ENCODE data around the gene TMEM120B. TPM values are rescaled to one million over a fixed set of nuclear protein-coding genes. Genes with fewer than 3 reads are reported as not detected.

The TMEM120B gene
- total RNA-seq, 2 experiments from 2014 or later = 17.3 TPM

- ChIA-PET CTCF (interaction anchor here (0.7 to 27.0 kb wide), 7 partner anchors 8 to 107 kb away, joined by 3 to 826 read pairs (median 7); partner anchors contain the start of genes PSMD9, RHOF and SETD1B), POLR2A (interaction anchor here (0.9 to 2.9 kb wide), 6 partner anchors 9 to 68 kb away, joined by 3 to 37 read pairs (median 5); partner anchors contain the start of genes RHOF and TMEM120B)
These were observed 69.0 kb downstream of the TMEM120B start for GRCh38 chr12:121781484-121781997.

GRCh38 chr12:121781998-121782979 lies 69.7 kb downstream of the TMEM120B start:
- ChIA-PET POLR2A (interaction anchor here (0.9 to 2.9 kb wide), 6 partner anchors 8 to 69 kb away, joined by 3 to 37 read pairs (median 5); partner anchors contain the start of genes RHOF and TMEM120B), CTCF (interaction anchor here (0.6 to 27.0 kb wide), 9 partner anchors 9 to 106 kb away, joined by 3 to 826 read pairs (median 5); partner anchors contain the start of genes PSMD9, RHOF and SETD1B)

- POLR2A ChIA-PET = interaction anchor here (1.0 kb wide), 1 partner anchor 12 kb away, joined by 3 read pairs; no protein-coding TSS in a partner anchor
These were observed 71.2 kb downstream of the TMEM120B start for GRCh38 chr12:121783766-121784165.

DNA sequence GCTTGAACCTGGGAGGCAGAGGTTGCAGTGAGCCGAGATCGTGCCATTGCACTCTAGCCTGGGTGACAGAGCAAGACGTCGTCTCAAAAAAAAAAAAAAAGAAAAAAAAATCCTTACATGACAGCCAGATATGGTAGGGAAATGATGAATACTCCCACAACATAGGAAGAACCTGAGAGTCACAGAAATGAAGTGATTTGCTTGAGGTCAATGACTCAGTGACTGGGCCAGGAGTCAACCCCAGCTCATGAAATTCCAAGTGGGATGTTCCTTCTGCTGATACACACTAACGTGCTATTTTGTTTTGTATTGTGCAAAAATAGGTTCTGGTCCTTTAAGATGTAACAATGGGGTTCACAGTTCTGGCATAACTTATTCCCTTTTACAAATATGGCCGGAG lies 71.9 kb downstream of the TMEM120B start:
- ChIA-PET CTCF (interaction anchor here (0.6 to 27.0 kb wide), 4 partner anchors 10 to 248 kb away, joined by 3 to 826 read pairs (median 4); partner anchors contain the start of genes RHOF and SETD1B), POLR2A (interaction anchor here (1.0 kb wide), 1 partner anchor 11 kb away, joined by 3 read pairs; no protein-coding TSS in a partner anchor)

More at GRCh38 chr12:121783766-121784165, 71.2 kb downstream of the TMEM120B start:
- CTCF ChIA-PET = interaction anchor here (0.6 to 27.0 kb wide), 4 partner anchors 9 to 247 kb away, joined by 3 to 826 read pairs (median 4); partner anchors contain the start of genes RHOF and SETD1B

DNA sequence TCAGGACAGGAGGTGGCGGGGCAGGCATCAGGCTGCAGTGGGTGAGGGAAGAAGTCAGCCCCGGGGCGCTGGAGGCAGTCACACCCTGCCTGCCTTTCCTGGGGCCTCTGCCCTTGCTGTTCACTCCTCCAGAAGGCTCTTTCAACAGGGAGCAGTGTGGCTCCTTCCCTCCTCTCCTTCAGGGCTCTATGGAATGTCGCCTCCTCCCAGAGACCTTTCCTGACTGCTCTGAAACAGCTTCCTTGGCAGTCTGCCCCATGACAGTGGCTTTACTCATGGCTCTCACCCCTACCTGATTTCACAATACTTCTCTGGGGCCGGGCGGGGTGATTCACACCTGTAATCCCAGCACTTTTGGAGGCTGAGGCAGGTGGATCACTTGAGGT lies 73.9 kb downstream of the TMEM120B start:
- ChIA-PET CTCF (interaction anchor here (1.0 to 27.0 kb wide), 2 partner anchors 14 to 125 kb away, joined by 3 to 826 read pairs; partner anchors contain the start of genes RHOF and SETD1B), POLR2A (no interaction called here)

DNA sequence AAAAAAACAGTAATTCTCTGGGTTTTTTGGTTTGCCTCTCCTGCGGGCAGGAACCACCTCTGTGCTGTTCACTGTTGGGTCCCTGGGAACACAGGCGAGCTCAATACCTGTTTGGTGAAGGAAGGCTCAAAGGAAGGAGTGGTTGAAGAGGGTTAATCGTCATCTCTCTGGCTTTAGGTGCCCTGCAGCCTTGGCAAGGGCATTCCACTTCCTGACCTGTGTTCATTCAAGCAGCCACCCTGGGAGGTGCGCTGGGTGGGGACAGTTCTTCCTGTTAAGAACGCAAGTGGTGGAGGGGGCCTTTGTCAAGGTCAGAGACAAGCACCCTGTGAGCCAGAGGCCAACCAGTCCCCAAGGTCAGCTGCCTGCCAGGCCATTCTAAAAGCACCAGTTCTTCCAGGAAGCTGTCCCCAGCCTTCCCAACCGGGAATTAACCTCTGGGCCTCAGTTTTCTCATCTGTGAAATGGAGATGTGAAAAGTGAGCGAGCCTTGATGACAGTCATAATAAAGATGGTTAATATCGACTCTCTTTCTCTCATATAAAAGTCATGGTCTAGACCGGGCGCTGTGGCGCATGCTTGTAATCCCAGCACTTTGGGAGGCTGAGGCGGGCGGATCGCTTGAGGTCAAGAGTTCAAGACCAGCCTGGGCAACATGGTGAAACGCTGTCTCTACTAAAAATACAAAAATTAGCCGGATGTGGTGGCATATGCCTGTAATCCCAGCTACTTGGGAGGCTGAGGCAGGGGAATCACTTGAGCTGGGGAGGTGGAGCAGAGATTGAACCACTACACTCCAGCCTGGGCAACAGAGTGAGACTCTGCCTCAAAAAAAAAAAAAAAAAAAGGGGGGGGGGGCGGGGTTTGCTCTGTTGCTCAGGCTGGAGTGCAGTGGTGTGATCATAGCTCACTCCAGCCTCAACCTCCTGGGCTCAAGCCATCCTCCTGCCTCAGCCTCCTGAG lies 74.8 kb downstream of the TMEM120B start:
- ChIA-PET POLR2A (interaction anchor here (0.5 to 0.8 kb wide), 5 partner anchors 14 to 112 kb away, joined by 3 to 4 read pairs (median 3); no protein-coding TSS in a partner anchor), CTCF (interaction anchor here (0.6 to 27.0 kb wide), 5 partner anchors 2 to 124 kb away, joined by 3 to 826 read pairs (median 3); partner anchors contain the start of genes RHOF, SETD1B and TMEM120B)

GRCh38 chr12:121788176-121788818 lies 75.7 kb downstream of the TMEM120B start:
- CTCF ChIA-PET = interaction anchor here (0.6 to 27.0 kb wide), 4 partner anchors 3 to 88 kb away, joined by 3 to 826 read pairs (median 414); partner anchors contain the start of genes RHOF, SETD1B and TMEM120B
- POLR2A ChIA-PET = interaction anchor here (0.5 to 0.8 kb wide), 4 partner anchors 13 to 112 kb away, joined by 3 to 4 read pairs (median 3); no protein-coding TSS in a partner anchor

DNA sequence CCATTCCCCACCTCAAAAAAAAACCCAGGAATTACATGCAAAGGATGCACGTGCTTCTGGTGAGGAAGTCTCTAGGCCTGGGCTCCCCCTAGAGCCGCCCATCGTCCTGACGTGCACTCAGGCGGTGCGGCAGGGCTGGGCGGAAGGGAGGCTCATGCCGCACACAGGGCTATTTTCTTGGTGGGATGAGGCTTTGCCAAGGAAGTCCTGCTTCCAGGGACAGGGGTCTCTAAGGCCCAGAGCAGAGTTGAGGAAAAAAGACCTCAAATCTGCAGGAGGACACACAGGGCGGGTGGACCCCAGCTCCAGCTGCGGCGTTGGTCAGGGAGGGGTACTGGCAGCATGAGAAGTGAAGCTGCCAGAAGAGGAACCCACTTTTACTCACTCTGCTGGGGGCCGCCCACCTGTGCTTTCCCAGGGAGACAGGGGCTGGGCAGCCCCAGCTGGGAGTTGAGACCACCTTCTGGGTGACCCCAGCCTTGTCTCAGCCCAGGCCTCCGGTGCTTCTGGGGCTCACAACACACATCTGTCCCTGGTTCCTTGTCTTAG lies 76.8 kb downstream of the TMEM120B start:
- POLR2A ChIA-PET = interaction anchor here (0.6 to 3.4 kb wide), 7 partner anchors 8 to 162 kb away, joined by 3 to 22 read pairs (median 4); partner anchors contain the start of gene ORAI1
- CTCF ChIA-PET = interaction anchor here (0.9 to 27.0 kb wide), 4 partner anchors 4 to 99 kb away, joined by 3 to 826 read pairs (median 416); partner anchors contain the start of genes PSMD9, RHOF and SETD1B

DNA sequence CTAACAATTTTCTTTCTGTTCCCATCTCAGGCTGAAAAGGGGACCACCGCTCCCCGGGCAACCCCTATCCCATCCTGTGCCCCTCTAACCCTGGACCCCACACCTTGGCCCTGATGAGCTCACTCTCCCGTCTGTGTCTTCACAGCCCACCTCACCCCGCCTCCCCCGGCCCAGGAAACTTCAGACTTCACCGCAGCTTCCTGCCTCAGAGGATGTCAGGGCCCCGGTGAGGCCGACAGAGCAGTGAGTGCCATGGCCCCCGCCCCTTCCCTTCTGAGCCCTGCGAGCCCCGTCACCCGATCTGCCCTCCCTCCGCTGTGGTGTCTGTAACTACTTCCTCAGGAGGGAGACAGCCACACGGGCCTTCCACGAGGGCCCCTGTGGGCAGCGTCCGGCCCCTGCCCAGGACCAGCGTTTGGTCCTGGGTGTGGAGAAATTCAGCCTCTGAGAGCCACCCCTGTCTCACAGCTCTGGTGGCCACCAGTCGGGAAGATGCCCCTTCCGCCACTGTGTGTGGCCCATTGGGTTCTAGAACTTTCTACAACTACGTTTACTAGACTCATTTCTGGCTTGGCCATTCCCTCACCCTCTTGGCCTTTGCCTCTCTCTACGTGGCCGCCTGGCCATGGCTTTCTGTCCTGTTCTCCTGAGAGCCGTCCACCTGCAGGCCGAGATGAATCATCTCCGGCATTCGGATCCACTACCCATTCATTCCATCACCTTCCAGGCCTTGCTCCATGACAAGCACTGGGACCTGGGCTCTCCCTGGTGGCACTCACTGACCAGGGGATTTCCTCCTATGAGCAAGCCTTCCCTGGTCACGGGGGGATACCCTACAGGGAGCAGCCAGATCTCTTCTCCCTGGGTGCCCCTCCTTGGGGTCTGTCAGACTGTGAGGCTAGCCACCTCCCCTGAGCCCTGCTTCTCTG lies 77.5 kb downstream of the TMEM120B start:
- POLR2A ChIA-PET = interaction anchor here (0.6 to 3.4 kb wide), 7 partner anchors 9 to 163 kb away, joined by 3 to 22 read pairs (median 4); partner anchors contain the start of gene ORAI1
- CTCF ChIA-PET = interaction anchor here (0.9 to 27.0 kb wide), 4 partner anchors 4 to 99 kb away, joined by 3 to 826 read pairs (median 416); partner anchors contain the start of genes PSMD9, RHOF and SETD1B

DNA sequence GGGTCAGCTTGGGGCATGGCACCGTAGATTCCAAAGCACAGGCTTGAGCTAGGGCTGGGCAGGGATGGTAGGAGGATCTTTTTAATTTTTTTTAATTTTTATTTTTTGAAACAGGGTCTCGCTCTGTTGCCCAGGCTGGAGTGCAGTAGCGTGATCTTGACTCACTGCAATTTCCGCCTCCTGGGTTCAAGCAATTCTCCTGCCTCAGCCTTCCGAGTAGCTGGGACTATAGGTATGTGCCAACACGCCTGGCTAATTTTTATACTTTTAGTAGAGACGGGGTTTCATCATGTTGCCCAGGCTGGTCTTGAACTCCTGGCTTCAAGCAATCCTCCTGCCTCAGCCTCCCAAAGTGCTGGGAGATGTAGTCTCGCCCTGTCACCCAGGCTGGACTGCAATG lies 78.2 kb downstream of the TMEM120B start:
- CTCF ChIA-PET = interaction anchor here (27.0 kb wide), 2 partner anchors 5 to 10 kb away, joined by 826 read pairs; partner anchors contain the start of genes RHOF and SETD1B
- POLR2A ChIA-PET = interaction anchor here (0.5 to 3.4 kb wide), 3 partner anchors 9 to 20 kb away, joined by 3 to 22 read pairs (median 3); no protein-coding TSS in a partner anchor

- CTCF ChIA-PET = interaction anchor here (0.8 to 27.0 kb wide), 7 partner anchors 6 to 108 kb away, joined by 4 to 826 read pairs (median 25); partner anchors contain the start of genes PSMD9, RHOF, SETD1B and TMEM120B
These were observed 79.4 kb downstream of the TMEM120B start for GRCh38 chr12:121791671-121792551.

GRCh38 chr12:121792607-121793439 lies 80.3 kb downstream of the TMEM120B start:
- ChIA-PET POLR2A (interaction anchor here (0.5 to 4.9 kb wide), 7 partner anchors 11 to 95 kb away, joined by 3 to 59 read pairs (median 22); partner anchors contain the start of genes PSMD9 and SETD1B), CTCF (interaction anchor here (0.7 to 27.0 kb wide), 14 partner anchors 7 to 288 kb away, joined by 3 to 826 read pairs (median 17); partner anchors contain the start of genes CFAP251, PSMD9, RHOF and SETD1B)

More at GRCh38 chr12:121791671-121792551, 79.4 kb downstream of the TMEM120B start:
- POLR2A ChIA-PET = interaction anchor here (3.4 to 4.4 kb wide), 2 partner anchors 11 to 13 kb away, joined by 22 to 59 read pairs; partner anchors contain the start of gene SETD1B

GRCh38 chr12:121793440-121793837 lies 80.9 kb downstream of the TMEM120B start, which contains the start of gene RHOF:
Gene RHOF (minus strand): TSS chr12:121793688. CDS start chr12:121793633, 55 bp downstream.
- ChIA-PET CTCF (interaction anchor here (0.6 to 27.0 kb wide), 26 partner anchors 7 to 287 kb away, joined by 3 to 826 read pairs (median 6); partner anchors contain the start of genes CFAP251, HPD, PSMD9 and RHOF), POLR2A (interaction anchor here (1.2 to 4.9 kb wide), 5 partner anchors 11 to 95 kb away, joined by 5 to 59 read pairs (median 37); partner anchors contain the start of genes PSMD9 and SETD1B)
